HG02840 (cell line): Measurements from ENCODE around the gene LRRK2.
"Not testable (repeated sequence)": the region's sequence is repeated elsewhere in the genome, so short reads cannot be mapped to it uniquely, and the experiment has no call there.

ENCODE experiments used
- ATAC-seq: cut with Tn5 transposase; IDR thresholded peaks from one replicate; pipeline ENCODE4 v1.9.1; 2021; ENCODE audit warnings: mild to moderate bottlenecking, moderate library complexity, moderate number of reproducible peaks; ENCODE audit not compliant: unreplicated experiment, low FRiP score

Gene LRRK2

GRCh38 chr12:40241741-40242140, 16.9 kb downstream of the LRRK2 start:
- no peak for ATAC-seq

- ATAC-seq: not testable (repeated sequence)
Observed at GRCh38 chr12:40244526-40245156, 19.8 kb downstream of the LRRK2 start.

GRCh38 chr12:40248034-40248433, 23.2 kb downstream of the LRRK2 start:
- no peak for ATAC-seq

- ATAC-seq: no peak
Observed at GRCh38 chr12:40248585-40249297, 23.9 kb downstream of the LRRK2 start.

GRCh38 chr12:40250652-40251051, 25.9 kb downstream of the LRRK2 start:
- not testable (repeated sequence) for ATAC-seq

GRCh38 chr12:40253936-40254335, 29.1 kb downstream of the LRRK2 start:
- no peak for ATAC-seq

GRCh38 chr12:40254455-40255085, 29.8 kb downstream of the LRRK2 start:
- no peak for ATAC-seq

GRCh38 chr12:40258371-40258770, 33.6 kb downstream of the LRRK2 start:
- no peak for ATAC-seq

- peak; percentile 71 for ATAC-seq
Observed at GRCh38 chr12:40261937-40262336, 37.1 kb downstream of the LRRK2 start.

- peak; percentile 85 for ATAC-seq
Observed at GRCh38 chr12:40262657-40263056, 37.9 kb downstream of the LRRK2 start.

- no peak for ATAC-seq
Observed at GRCh38 chr12:40263616-40264409, 39.0 kb downstream of the LRRK2 start.

GRCh38 chr12:40271981-40272664, 47.3 kb downstream of the LRRK2 start:
- no peak for ATAC-seq

- no peak for ATAC-seq
Observed at GRCh38 chr12:40281791-40282364, 57.1 kb downstream of the LRRK2 start.

- ATAC-seq: no peak
Observed at GRCh38 chr12:40286583-40286982, 61.8 kb downstream of the LRRK2 start.

- ATAC-seq: no peak
Observed at GRCh38 chr12:40287369-40287975, 62.7 kb downstream of the LRRK2 start.

- no peak for ATAC-seq
Observed at GRCh38 chr12:40292788-40293429, 68.1 kb downstream of the LRRK2 start.

- no peak for ATAC-seq
Observed at GRCh38 chr12:40298341-40298740, 73.5 kb downstream of the LRRK2 start.

GRCh38 chr12:40300490-40300889, 75.7 kb downstream of the LRRK2 start:
- no peak for ATAC-seq

- ATAC-seq: no peak
Observed at GRCh38 chr12:40309001-40309400, 84.2 kb downstream of the LRRK2 start.
